AG04449 (cell line): ENCODE measurements around the gene PGAM1.
A peak's percentile ranks its signal among the peaks of the same experiment; 100 is the strongest.
"Not testable (repeated sequence)": the region's sequence is repeated elsewhere in the genome, so short reads cannot be mapped to it uniquely, and the experiment has no call there.

Experiments used
- CTCF ChIA-PET: fragments of 350-600 bp; formaldehyde crosslinking; extraction: SDS; loops from one replicate; lab custom pipeline; 2021; ENCODE audit warnings: antibody characterized with exemption; lab: Yijun Ruan, JAX
- POLR2A ChIA-PET: fragments of 400-600, 350-600 bp; formaldehyde crosslinking; extraction: SDS; loops from one replicate; lab custom pipeline; 2020; ENCODE audit warnings: antibody characterized with exemption, inconsistent platforms; lab: Yijun Ruan, JAX
- DNase-seq: peaks from one replicate; pipeline ENCODE4 v3.0.0-alpha.2; 2010; ENCODE audit warnings: low read depth, low spot score
- H3K4me3 ChIP-seq: 2 replicates; pipeline ENCODE4 v1.5.1; 2011; ENCODE audit warnings: low read depth, mild to moderate bottlenecking, control low read depth, low read length
- CTCF ChIP-seq: IDR thresholded peaks from one replicate; pipeline ENCODE4 v1.5.1; 2011; ENCODE audit warnings: mild to moderate bottlenecking, moderate library complexity, low read length, control low read depth, inconsistent platforms; ENCODE audit not compliant: insufficient read depth; ENCODE audit errors: missing control alignments

The PGAM1 gene

GRCh38 chr10:97411406-97411805 lies 14.6 kb upstream of the PGAM1 start:
- ChIA-PET CTCF (interaction anchor here (0.8 to 9.6 kb wide), 4 partner anchors 11 to 134 kb away, joined by 3 to 108 read pairs (median 6); partner anchors contain the start of genes PGAM1 and RRP12), POLR2A (no interaction called here)
- TF ChIP-seq CTCF = no peak
- no peak for DNase-seq
- H3K4me3 ChIP-seq = no peak overlapping the region

- DNase-seq = no peak
- ChIA-PET POLR2A (no interaction called here), CTCF (interaction anchor here (2.3 to 9.6 kb wide), 2 partner anchors 9 to 12 kb away, joined by 9 to 108 read pairs; partner anchors contain the start of genes PGAM1 and RRP12)
- no peak overlapping the region for H3K4me3 ChIP-seq
- TF ChIP-seq CTCF = no peak
Measured at GRCh38 chr10:97412891-97413304, 13.1 kb upstream of the PGAM1 start.

- ChIA-PET POLR2A (interaction anchor here (0.6 kb wide), 1 partner anchor 9 kb away, joined by 3 read pairs; the partner anchor contains the start of gene PGAM1), CTCF (no interaction called here)
- no peak for DNase-seq
- no peak overlapping the region for H3K4me3 ChIP-seq
- TF ChIP-seq CTCF = no peak
Measured at GRCh38 chr10:97416565-97416964, 9.4 kb upstream of the PGAM1 start.

GRCh38 chr10:97423757-97424098 lies 2.3 kb upstream of the PGAM1 start:
- DNase-seq, H3K4me3 ChIP-seq: not testable (repeated sequence)
- ChIA-PET CTCF (interaction anchor here (0.6 to 8.5 kb wide), 5 partner anchors 10 to 351 kb away, joined by 3 to 108 read pairs (median 8); partner anchors contain the start of gene RRP12), POLR2A (interaction anchor here (1.3 to 1.4 kb wide), 2 partner anchors 9 to 11 kb away, joined by 3 to 6 read pairs; no protein-coding TSS in a partner anchor)

- CTCF ChIA-PET = interaction anchor here (1.5 kb wide), 1 partner anchor 23 kb away, joined by 3 read pairs; no protein-coding TSS in a partner anchor
- no peak for TF ChIP-seq CTCF
- DNase-seq = no peak
- POLR2A ChIA-PET = no interaction called here
- H3K4me3 ChIP-seq = peak overlapping the region; percentile 96
Measured at GRCh38 chr10:97426776-97427570, 982 bp downstream of the PGAM1 start.

- no peak for TF ChIP-seq CTCF
- CTCF ChIA-PET = interaction anchor here (0.6 to 1.5 kb wide), 5 partner anchors 8 to 48 kb away, joined by 3 read pairs; no protein-coding TSS in a partner anchor
- POLR2A ChIA-PET = interaction anchor here (0.7 to 0.8 kb wide), 2 partner anchors 12 to 289 kb away, joined by 3 to 5 read pairs; no protein-coding TSS in a partner anchor
- no peak for DNase-seq
- H3K4me3 ChIP-seq = peak overlapping the region; percentile 96
Measured at GRCh38 chr10:97427571-97428179, 1.7 kb downstream of the PGAM1 start.
